ENCODE data around the gene FAM53B. TPM values are rescaled to one million over a fixed set of nuclear protein-coding genes. Genes with fewer than 3 reads are reported as not detected.

The FAM53B gene
- total RNA-seq, 1 experiment from 2014 or later: 11.4 TPM

DNA sequence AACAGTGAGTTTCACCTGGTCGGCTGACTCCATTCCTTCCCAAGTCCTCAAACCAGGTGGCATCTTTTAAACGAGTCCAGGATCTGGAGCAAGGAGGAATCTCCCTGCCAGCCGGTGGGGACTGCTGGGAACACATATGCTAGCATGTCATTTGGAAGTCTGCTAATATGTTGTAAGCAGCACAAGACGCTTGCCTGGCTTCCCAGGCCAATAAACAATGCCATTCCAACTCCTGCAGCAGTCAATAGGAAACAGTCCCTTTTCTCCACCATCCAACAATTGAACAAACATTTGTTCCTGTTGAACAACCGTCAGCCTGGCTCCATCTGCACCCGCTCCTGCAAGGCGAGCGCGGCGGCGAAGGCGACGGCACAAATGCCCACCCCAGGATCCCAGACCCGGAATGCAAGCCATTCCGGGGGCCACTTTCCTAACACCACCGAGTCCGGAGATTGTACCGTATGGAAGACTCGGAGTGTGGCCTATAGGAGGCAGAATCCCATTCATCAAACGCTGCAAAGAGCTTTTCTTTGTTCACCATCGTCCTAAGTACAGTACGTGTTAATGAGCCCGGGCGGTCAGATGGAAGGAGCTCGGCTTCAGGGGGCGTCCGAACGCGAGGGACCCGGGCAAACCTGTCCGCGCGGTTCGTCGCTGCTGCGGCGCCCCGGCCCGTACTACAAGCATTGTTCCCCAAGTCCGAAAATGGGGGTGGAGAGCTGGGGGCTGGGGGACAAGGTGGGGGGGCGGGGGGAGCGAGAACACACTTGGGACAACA, 1.6 kb downstream of the FAM53B start:
- DNase-seq (ENCODE audit: low read depth): peak; percentile 39

DNA sequence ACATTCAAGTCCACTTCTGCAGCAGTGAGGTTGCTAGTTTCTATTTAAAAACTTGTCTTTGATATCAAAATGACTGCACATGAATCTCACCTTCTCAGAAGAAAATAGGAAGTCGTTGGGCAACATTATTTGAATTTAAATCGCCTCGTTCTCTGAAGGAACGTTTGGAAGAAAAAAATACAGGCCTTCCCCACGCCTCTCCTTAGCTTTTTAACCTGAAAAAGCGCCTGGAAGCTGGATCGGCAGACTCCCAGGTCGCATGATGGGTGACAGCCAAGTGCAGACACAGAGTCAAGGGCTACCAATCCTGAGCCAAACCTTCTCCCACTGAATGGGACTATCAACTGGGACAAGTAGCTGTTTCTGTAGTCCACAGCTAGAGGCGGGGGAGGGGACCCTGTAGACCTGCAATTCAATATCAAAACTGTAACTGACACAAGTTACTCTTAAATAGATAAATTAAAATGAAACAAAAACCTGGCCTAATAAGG, 2.2 kb downstream of the FAM53B start:
- no peak for DNase-seq (ENCODE audit: low read depth)

DNA sequence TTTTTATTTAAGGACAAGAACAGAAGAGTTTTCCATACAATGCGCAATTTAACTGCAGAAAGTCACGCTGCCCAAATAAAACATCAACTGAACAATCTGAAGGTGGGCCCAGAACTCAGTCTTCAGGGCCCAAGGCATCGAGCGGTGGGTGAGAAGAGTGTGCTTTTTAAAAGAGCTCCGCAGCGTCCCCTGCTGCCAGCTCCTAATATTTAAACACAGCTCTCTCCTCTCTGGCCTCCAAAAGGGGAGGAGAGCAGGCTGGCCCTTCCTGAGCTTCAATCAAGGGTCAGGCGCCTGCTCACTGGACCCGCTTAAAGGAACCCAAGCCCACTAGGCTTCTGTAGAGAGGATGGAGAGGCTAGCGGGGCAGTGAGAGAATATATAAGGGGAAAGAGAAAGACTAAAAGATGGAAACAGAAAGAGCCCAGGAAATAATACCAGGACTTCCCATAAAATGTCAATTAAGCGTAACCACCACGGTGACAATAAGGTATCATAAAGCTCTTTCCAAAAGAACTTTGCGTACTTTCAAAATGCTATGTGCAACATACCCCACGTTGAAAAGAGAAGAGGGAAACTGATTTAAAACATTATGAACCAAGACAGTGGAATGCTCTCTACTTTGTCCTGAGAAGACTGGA, 2.8 kb downstream of the FAM53B start:
- DNase-seq (ENCODE audit: low read depth): peak; percentile 63

- DNase-seq (ENCODE audit: low read depth): peak; percentile 38
Observed at GRCh38 chr10:124740369-124741280, 3.6 kb downstream of the FAM53B start.

DNA sequence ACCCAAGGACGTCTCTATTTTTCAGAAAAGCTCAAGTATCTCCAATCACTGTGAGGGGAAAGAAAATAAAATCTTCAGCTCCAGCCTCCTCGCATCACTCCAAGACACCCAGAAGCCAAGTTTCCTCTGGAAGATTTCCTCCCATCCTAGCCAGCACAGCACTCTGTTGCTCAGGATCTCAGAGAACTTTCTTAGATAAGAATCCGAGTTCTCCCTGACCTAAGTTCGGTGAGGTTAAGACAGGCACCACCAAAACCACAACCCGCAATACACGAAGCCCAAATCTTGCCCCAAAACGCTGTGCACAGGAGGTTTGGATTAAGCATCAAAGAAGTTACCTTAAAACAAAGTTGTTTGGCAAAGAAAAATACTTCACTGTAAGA, 4.2 kb downstream of the FAM53B start:
- DNase-seq (ENCODE audit: low read depth): no peak

DNA sequence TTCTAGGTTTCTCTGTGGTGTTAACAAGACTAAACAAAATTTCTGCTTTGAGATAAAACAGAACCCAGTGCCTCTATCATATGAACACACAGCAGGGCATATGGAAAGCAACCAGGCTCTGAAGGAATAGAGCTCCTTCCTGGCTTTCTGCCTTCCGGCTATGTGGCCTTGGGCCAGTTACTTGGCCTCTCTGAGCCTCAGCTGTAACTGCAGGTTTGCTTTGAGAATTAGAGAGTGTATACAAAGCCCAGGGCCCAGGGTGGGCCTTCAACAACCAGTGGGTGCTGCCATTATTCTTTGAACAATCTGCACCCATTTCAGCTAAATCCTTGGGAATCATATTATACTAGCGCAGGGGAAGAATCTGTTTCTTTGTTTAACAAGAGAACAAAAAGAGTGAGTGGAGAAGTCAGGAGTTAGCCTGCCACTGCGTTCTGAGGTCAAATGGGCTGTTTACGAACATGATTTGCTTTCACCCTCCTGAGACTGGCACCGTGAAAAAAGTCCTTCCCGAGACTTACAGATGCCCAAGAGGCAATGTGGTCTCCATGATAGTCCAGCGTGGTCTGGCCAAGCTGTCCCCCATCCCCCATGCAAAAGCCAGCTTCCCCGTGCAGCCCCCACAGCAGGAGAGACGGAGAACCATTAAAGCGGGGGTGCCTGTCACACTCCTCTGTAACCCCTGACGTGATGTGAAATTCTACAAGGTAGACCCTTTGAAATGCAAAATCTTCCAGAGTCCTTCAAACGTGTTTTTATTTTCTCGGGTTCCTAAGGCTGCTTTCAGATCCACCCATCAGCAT, 4.9 kb downstream of the FAM53B start:
- DNase-seq (ENCODE audit: low read depth): no peak

GRCh38 chr10:124738441-124738840, 5.7 kb downstream of the FAM53B start:
- no peak for DNase-seq (ENCODE audit: low read depth)

DNA sequence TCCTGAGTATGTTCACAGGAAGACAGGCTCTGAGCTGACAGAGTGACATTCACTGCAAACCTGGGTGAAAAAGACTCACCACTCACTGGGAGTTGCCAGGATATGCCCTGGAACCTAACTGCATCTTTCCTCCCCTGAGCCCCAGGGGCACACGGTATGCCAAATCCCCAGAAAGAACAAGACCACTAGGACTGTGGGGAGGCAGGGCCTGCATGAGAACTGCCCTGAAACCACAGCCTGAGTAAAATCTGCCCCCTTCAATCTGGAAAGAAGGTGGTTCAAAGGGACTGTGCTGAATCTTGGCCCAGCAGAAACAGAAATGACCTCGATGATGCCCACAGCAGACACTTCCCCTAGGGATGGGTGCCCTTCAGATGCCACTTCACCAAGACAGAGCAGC, 6.5 kb downstream of the FAM53B start:
- no peak for DNase-seq (ENCODE audit: low read depth)

GRCh38 chr10:124737221-124737620, 7.0 kb downstream of the FAM53B start:
- no peak for DNase-seq (ENCODE audit: low read depth)

DNA sequence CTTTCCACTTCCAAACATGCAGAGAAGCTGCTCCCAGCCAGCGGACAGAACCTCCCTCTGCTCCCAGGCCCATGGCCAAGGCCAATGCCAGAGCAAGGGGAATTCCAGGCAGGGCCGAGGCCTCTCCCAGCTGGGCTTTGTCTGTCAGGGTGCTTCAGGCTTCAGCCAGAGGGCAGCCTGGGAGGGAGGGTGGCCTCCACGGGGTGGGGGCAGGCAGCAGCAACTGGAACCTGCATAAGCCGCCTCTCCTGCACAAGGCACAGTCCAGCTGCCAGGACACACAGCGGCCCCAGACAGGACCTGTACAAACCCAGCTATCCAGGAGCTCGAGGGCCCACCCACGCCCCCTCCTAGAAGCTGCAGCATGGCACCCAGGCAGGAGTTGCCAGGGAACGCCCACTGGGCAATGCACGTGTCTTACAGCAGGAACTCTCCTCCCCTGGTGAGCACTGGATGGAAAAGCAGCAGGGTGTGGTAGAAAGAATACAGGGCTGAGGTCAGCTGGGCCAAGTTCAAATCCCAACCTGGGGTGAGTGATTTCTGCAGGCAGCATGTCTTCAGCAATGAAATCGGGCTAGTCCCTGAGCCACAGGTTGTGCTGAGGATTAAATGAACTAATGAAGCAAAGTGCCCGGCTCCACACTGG, 7.6 kb downstream of the FAM53B start:
- DNase-seq (ENCODE audit: low read depth): peak; percentile 65

DNA sequence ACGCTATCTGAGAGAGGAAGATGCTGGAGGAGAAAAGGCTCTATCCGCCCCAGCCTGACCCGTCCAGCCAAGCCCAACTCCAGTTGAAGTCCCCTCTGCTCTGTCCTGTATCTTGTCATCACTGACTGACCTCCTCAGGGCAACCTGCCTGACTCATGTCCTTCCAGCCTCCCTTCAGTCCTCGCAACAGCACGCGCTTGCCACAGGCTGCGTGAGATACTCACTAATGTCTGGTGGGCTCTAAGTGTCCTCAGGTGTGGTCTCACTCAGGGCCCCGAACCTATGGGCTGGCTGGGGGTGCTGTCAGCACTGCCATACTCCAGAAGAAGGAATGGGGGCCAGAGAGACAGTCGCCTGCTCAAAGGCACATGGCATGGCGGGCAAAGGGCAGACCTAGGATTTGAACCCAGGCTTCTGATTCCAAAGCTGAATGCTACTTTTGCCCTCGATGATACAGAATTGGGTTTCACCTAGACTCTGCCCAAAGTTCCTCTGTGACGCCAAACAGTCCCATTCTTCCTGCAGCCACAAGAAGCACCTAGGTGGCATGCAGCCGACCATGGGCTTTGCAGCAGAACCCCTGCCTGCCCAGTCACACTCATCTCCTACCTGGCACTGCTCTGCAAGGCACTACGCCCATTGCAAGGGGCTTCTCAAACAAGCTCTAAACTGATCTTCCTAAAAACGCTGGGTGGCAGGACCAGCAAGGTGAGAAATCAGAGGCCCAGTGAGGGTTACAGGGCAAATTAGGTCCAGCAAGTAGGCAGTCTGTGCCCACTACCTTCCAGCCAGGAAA, 8.5 kb downstream of the FAM53B start:
- no peak for DNase-seq (ENCODE audit: low read depth)

DNA sequence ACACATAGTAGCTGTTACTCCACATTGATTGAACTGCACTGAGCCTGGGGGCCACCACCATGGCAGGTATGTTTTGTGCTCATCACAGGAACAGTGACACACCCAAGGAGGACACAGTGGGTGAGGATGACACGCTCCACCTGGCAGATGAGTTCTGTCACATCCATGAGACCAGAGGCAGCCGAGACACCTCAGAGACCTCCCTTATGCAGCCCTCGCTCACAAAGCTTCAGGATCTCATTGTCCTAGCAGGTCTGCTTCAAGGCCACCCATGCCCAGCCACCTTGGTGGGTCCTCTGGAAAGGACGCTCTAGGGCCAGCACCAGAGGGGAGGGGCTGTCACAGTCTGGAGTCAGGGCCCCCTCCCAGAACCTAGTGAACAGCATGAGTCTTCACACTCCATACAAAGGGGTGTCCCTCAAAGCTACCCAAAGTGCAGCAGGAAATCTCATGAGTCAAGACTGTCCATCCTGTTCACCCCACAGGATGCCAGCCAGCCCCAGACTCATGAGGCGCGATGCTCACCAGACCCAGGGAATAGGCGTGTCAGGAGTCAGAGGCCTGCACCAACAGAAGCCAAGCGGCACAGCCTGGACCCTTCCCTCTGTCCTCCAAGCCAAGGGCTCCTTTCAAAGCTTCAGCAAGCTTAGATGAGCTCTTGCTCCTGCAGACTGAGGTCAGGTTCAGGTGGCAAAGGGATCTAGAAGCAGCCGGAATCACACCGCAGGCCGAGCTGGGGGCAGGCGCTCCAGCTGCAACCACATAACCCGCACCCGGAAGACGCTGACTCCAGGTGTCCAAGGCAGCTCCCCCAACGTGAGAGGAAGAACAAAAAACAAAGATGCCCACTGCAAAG, 9.6 kb downstream of the FAM53B start:
- DNase-seq (ENCODE audit: low read depth): no peak

- DNase-seq (ENCODE audit: low read depth): no peak
Observed at GRCh38 chr10:124733571-124734245, 10.5 kb downstream of the FAM53B start.

DNA sequence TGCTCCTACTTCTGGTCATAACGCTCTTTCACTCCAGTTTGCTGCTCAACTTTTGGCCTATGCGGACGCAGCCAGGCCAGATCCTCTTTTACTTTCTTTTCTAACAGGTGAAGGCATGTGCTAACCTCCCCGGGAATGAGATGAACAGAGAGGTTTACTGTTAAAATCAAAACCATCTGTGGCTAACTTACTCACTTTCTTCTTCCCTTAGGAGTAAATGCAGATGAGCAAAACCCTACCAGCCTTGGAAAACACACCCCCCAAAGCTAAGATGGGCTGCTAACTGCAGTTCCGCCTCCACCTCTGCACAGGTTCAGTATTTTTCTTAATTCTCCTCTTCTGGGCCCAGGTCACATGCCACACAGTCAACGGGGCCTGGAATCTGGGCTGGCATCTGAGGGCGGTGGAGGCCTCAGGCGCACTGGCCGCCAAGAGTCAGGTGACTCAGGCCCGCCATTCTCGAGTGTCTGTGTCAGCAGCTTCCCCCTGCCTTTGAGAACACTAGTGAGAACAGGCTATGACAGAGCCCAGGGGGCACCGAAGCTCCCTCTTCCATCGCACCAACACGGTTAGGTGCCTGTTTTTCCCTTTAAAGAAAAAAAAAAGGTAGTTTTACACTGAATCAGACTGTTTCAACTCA, 11.1 kb downstream of the FAM53B start:
- DNase-seq (ENCODE audit: low read depth): peak; percentile 53

- no peak for DNase-seq (ENCODE audit: low read depth)
Observed at GRCh38 chr10:124731551-124731950, 12.6 kb downstream of the FAM53B start.

GRCh38 chr10:124730790-124731189, 13.4 kb downstream of the FAM53B start:
- DNase-seq (ENCODE audit: low read depth): no peak

DNA sequence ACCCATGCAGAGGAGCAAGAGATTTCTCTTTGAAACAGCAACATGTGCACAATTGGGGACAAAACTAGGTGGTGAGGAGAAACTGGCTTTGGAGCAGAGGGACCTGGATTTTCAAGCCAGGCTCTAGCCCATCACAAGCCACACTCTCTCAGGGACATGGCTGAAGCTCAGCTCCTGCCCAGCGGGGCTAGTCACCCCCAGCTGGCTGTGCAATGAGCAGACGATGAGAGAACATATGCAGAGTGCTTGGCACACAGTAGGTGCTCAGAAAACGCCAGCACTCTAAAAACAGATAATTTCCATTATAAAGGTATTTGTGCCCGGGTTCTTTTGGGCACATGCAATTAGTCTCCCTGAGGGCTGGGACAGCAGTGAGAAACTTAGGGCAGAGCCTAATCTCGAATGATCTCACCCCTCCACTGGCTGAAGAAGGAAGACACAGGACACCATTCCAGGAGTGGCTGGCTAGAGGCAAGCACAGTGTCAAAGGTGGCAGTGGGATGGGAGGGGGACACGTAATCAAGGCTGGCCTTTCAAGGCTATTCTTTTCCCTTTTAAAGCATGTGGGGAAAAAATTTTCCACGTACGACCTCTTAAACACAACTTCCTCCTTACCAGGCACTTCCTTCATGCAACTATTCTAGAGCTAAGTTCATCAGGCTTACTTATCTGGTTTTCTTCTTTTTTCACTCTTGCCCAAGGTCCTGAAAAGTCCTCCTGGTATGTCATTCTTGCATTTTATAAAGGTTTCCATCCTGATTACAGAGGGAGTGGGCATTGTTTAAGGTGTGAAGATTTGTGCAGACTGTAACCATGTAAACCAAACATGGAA, 15.1 kb downstream of the FAM53B start:
- DNase-seq (ENCODE audit: low read depth): no peak
